Jurkat, Clone E6-1 (cell line): ENCODE measurements around the gene NCAM2.

ENCODE experiments used
- DNase-seq: peaks from one replicate; pipeline ENCODE4 v3.0.0-alpha.2; 2011; ENCODE audit warnings: low read depth, low spot score
- H3K4me3 ChIP-seq: 2 replicates; pipeline ENCODE4 v1.5.1; 2011; ENCODE audit warnings: mild to moderate bottlenecking, low read length, control low read depth, moderate library complexity

The NCAM2 gene

DNA sequence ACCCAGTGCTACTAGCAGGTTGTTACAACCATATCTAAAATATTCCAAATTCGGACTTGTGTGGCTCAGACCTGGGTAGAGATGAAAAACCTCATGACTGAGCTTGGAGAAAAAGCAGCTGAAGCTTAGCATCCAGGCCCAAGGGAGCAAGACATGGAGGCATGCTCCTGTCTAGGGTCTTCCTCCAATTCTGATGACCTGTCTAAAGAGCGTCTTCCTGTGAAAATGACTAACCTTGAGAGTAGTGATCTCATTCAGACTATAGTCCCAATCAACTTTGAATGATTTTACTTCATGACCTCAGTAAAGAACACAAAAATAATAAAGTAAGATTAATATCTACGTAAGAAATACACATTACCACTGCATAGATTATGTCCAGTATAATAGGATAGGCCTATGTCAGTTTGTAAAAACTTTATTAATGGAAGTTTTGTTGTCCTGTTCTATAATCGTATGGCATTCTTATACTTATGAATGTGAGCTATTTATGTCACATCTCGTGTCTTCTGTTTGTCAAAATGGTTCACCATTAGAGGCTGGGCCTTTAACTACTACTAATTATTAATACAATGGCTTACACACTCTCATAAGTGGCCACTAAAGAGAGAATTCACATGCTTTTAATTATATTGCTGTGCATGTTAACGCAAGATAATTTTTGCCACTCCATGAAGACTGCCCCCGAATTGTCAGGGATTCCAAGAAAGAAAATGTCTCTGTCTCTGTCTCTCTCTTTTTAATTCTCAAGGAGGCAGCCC is 201.3 kb downstream of the NCAM2 start:
- no peak for DNase-seq

DNA sequence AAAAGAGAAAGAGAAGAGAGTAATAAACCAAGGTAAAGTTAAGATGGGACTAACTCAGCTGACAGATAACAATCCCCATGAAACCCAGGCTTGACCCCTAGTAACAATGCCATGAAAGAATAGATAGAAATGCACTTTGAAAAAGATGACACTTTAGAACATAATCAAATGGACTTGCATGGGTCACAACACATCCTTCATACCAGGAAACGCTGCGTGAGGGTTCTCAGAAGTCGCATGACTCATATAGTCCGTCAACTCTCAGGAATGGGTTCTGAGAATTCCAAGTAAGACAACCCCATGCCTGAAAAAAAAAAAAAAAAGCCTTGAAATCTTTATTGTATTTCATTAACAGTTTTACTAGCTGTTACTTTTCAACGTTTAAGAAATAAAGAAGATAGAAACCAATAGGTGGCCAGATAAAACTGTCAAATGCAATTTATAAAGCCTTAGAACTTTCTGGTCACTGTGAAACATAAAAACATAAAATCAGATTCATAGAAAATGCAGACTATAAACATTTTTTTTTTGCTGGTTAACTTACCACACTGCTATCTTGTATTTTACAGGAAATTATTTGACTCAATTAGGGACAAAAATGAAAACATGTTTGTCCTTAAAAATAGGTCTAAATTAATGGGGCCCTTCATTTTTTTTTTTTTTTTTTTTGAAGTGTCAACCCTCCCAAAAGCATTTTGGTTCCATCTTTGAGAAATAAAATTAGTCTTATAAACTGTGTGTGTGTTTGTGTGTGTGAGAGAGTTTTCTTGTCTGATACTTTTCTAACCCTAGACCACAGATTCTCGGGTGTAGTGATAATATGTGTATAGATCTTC is 202.1 kb downstream of the NCAM2 start:
- no peak for DNase-seq
- H3K4me3 ChIP-seq: no peak overlapping the region

More for the DNA sequence above, 201.3 kb downstream of the NCAM2 start:
- H3K4me3 ChIP-seq: no peak overlapping the region

DNA sequence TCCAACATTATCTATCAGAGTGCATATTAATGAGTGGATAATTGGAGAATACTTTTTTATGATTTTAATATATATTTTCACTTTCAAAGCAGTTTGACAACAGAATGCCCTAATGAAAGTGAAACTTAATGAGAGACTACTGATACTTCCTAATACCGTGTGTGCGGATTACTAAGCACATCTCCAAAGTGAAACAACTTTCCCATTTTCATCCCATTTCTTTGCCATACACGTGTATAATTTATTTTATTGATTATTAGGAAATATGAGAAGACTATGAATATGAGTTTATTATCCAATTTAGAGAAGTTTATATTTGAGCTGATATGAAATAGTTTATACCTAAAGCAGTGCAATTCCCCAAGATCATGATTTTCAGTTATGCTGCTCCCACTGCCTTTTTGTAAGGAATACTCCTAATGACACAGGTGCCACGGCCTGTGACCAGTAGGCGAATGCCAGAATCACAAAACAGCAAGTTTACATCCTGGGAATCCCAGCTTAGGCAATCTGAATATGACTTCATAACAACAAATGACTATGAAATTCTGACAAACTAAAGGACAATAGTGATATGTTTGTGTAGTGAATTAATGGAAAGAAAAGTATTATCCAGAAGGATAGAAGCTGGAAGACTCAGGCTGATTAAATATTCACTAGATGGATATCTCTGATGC is 202.9 kb downstream of the NCAM2 start:
- DNase-seq: no peak
- H3K4me3 ChIP-seq: no peak overlapping the region

DNA sequence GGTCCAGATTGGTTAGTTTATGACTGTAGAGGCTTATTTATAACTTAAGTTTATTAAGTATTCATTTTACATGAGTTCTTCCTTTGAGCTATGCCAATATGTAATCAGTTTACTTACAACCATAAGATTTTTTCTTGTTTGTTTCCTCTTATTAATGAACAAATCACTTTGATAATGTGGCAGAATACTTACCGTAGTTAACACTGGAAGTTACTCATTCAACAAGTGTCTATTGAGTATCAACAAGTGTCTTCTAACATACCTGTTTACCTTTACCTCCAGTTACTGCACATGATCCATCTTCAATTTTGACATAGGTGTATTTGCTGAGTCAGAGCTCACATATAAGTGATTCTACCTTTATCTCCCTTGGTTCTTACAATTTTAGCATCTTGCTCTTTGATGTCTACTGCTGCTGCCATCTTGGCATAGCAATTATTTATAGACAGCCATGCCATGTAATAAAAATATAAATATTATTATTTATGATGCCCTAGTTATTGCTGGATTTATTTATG is 205.7 kb downstream of the NCAM2 start:
- no peak overlapping the region for H3K4me3 ChIP-seq
- DNase-seq: no peak

GRCh38 chr21:21204366-21204996 is 206.3 kb downstream of the NCAM2 start:
- no peak overlapping the region for H3K4me3 ChIP-seq
- no peak for DNase-seq

DNA sequence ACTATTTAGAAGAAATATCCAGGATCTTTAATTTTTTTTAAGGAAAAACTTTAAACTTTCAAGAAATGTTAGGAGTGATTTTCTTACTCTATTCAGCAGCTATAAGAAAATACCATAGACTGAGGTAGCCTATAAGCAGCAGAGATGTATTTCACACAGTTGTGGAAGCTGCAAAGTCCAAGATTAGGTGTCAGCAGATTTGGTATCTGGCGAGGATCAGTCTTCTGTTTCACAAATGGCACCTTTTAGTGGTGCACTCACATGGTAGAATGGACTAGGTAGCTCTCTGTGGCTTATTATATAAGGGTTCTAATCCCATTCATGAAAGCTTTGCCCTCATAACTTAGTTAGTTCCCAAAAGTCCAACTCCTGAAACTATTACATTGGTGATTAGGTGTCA is 207.4 kb downstream of the NCAM2 start:
- no peak overlapping the region for H3K4me3 ChIP-seq
- no peak for DNase-seq

DNA sequence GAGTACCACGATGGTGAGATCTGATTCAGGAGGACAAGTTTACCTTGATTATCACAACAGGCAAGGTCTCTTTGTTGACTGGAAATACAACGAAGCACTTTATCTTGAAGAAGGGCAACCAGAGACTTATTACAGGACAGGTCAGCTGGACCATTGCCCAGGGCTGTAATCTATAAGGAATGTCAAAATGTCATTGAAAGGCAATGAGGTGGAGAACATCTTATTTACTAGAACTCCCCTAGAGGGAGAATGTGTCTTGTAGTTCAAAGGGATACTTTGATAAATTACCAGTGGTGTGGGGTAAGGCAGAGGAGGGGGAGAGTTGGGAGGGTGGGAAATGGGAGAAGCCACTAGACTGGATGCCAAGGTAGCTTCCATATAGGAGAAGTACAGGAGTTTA is 212.3 kb downstream of the NCAM2 start:
- H3K4me3 ChIP-seq: no peak overlapping the region
- DNase-seq: no peak

- DNase-seq: no peak
- H3K4me3 ChIP-seq: no peak overlapping the region
These were observed 215.1 kb downstream of the NCAM2 start for GRCh38 chr21:21213297-21213696.

GRCh38 chr21:21216047-21216446 is 217.8 kb downstream of the NCAM2 start:
- H3K4me3 ChIP-seq: no peak overlapping the region
- no peak for DNase-seq

DNA sequence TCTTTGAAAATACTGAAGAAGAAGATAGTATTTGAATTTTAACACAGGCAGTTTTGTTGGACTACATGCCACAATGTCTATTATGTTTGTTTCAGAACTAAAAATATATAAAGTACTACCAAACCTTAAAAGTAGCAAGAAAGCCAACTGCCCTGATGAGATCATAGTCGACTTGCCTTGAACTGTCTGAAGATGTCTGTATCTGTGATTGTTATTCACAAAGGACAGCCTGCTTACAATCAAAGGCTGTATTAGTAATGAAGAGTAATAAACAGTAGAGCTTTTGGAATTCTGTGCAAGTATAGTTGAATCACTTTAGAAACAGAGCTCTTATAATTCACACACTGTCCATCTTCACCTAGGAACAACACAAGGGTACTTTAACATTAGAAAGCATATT is 228.3 kb downstream of the NCAM2 start:
- no peak overlapping the region for H3K4me3 ChIP-seq
- DNase-seq: no peak

GRCh38 chr21:21230672-21231071 is 232.5 kb downstream of the NCAM2 start:
- H3K4me3 ChIP-seq: no peak overlapping the region
- DNase-seq: no peak

- no peak overlapping the region for H3K4me3 ChIP-seq
- DNase-seq: no peak
These were observed 233.7 kb downstream of the NCAM2 start for GRCh38 chr21:21231913-21232312.

DNA sequence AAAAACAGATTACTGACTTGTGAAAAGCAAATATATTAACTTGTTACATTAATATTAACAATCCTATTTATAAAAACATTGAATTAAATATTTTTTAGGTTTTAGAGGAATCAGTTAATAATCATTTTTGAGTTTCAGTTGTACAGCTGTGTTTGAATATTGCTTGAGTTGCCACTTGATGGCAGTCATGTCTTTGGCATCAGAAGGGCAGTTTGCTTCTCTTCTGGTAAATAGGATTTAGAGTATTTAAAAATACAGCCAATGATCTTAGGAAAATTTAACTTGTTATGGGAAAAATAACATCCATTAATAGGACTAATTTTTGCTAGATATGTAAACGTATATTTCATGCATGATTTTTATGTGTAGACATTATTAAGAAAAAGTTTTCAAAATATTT is 234.1 kb downstream of the NCAM2 start:
- no peak for DNase-seq

GRCh38 chr21:21233051-21233450 is 234.8 kb downstream of the NCAM2 start:
- DNase-seq: no peak
- no peak overlapping the region for H3K4me3 ChIP-seq

More for the DNA sequence above, 234.1 kb downstream of the NCAM2 start:
- no peak overlapping the region for H3K4me3 ChIP-seq

GRCh38 chr21:21236996-21237395 is 238.8 kb downstream of the NCAM2 start:
- no peak overlapping the region for H3K4me3 ChIP-seq
- no peak for DNase-seq

DNA sequence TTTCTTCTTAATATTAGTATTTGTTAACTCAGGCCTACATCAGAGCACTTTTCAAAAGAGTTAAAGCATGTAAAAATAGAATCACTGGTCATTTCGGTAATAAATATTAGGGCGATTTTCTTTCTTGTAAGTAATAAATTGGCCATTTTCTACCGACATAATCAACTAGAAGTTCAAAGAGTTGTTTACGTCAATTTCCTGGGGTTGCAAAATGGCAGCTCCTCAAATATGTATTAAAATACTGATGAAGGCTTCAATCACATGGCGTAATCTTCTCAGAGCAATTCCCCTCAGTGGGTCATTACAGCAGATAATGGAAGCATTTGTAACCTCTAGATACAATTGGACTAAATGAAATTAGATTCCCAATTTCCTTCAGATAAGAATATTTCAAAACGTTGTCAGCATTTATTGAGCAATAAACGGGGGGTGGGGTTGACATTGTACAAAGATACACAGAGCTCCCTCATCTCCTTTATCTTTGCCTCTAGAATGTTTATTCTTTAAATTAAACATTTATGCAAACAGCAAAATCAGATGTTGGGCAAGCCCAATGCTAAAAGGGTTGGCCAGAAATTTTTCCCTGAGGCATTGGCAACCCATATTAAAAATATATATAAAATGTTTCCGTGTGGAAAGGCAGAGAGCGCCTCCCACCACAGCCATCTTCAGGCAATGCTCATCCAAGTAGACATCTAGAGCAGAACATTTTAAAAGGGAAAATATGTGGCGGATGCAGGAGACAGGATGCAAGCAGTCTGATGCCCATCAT is 240.6 kb downstream of the NCAM2 start:
- DNase-seq: no peak
- H3K4me3 ChIP-seq: no peak overlapping the region

DNA sequence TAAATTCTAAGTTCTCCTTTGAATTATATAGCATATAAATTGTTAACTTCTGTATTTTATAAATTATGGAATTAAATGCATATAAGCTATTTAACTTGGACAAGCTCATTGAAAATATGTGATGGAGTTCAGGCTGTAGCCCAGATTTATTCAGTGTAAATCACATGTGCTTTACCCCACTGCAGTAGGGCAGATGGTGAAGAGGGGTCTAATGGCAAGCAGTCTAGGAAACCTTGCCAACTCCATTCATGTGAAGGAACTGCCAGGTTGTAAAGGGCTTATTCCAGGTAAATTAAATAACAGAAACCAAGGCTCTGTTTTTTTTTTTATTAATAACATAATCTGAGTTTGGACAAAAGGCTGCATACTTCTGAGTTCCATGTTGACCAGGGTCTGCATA is 243.2 kb downstream of the NCAM2 start:
- no peak overlapping the region for H3K4me3 ChIP-seq
- DNase-seq: no peak

GRCh38 chr21:21246007-21246406 is 247.8 kb downstream of the NCAM2 start:
- no peak for DNase-seq
- H3K4me3 ChIP-seq: no peak overlapping the region

GRCh38 chr21:21247424-21247823 is 249.2 kb downstream of the NCAM2 start:
- H3K4me3 ChIP-seq: no peak overlapping the region
- no peak for DNase-seq
